K562 (cell line): ENCODE results near the gene GLDC. TPM values are rescaled to one million over a fixed set of nuclear protein-coding genes. Genes with fewer than 3 reads are reported as not detected.

Source experiments
- TAF9B ChIP-seq: fragments of 450-650 bp; IDR thresholded peaks from 2 replicates; pipeline ENCODE4 v1.6.1; 2018; ENCODE audit warnings: mild to moderate bottlenecking; ENCODE audit not compliant: partially characterized antibody
- polyA plus RNA-seq, 8 experiments: library from polyadenylated mRNA; depleted of rRNA in 4 of 8; stranded (reverse) in 5 of 8; unstranded in 3 of 8; fragments of >200 nt; fragmentation: Nextera tagmentation in 2 of 8; fragmentation: Illumina TruSeq in 1 of 8; extraction: Ambion mirVana in 2 of 8; extraction: Trizol in 1 of 8; gene quantifications; 2 replicates each; pipeline versions ENCODE4 v1.2.1 to v1.2.3, GENCODE V29; 2011 to 2014; ENCODE audit warnings: inconsistent platforms in 1 of 8, missing spikeins in 1 of 8
- total RNA-seq, 7 experiments: library from RNA; depleted of rRNA in 6 of 7; stranded (reverse); fragments of >200 nt in 6 of 7; fragmentation: Illumina TruSeq in 2 of 7; extraction: Trizol in 2 of 7; gene quantifications; 2 replicates each; pipeline versions ENCODE4 v1.2.1 to v1.2.3, GENCODE V29; 2011 to 2021; ENCODE audit warnings: low replicate concordance in 1 of 7
- TF ChIP-seq, protein P1 (sequence below): sonication (generic); formaldehyde crosslinking; IDR thresholded peaks from 2 replicates; pipeline ENCODE4 v1.8.0; 2023; ENCODE audit warnings: mild to moderate bottlenecking, missing genetic modification reagents
- TF ChIP-seq, protein P2 (sequence below): fragments of 250-450 bp; sonication (Bioruptor Pico); IDR thresholded peaks from 2 replicates; pipeline ENCODE4 v1.4.0; 2020

The GLDC gene
- total and polyA plus RNA-seq, 9 of the 15 experiments (the other 6 are each of a cell fraction or from before 2014, with no cell fraction given): 0.03 to 0.27 (median 0.08) TPM; not detected in 6

GRCh38 chr9:6549106-6549800, 96.3 kb downstream of the GLDC start (continued):
- TF ChIP-seq, protein P1, sequence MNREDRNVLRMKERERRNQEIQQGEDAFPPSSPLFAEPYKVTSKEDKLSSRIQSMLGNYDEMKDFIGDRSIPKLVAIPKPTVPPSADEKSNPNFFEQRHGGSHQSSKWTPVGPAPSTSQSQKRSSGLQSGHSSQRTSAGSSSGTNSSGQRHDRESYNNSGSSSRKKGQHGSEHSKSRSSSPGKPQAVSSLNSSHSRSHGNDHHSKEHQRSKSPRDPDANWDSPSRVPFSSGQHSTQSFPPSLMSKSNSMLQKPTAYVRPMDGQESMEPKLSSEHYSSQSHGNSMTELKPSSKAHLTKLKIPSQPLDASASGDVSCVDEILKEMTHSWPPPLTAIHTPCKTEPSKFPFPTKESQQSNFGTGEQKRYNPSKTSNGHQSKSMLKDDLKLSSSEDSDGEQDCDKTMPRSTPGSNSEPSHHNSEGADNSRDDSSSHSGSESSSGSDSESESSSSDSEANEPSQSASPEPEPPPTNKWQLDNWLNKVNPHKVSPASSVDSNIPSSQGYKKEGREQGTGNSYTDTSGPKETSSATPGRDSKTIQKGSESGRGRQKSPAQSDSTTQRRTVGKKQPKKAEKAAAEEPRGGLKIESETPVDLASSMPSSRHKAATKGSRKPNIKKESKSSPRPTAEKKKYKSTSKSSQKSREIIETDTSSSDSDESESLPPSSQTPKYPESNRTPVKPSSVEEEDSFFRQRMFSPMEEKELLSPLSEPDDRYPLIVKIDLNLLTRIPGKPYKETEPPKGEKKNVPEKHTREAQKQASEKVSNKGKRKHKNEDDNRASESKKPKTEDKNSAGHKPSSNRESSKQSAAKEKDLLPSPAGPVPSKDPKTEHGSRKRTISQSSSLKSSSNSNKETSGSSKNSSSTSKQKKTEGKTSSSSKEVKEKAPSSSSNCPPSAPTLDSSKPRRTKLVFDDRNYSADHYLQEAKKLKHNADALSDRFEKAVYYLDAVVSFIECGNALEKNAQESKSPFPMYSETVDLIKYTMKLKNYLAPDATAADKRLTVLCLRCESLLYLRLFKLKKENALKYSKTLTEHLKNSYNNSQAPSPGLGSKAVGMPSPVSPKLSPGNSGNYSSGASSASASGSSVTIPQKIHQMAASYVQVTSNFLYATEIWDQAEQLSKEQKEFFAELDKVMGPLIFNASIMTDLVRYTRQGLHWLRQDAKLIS (CRISPR knock-in tag): no peak
- TF ChIP-seq TAF9B: no peak
- TF ChIP-seq, protein P2, sequence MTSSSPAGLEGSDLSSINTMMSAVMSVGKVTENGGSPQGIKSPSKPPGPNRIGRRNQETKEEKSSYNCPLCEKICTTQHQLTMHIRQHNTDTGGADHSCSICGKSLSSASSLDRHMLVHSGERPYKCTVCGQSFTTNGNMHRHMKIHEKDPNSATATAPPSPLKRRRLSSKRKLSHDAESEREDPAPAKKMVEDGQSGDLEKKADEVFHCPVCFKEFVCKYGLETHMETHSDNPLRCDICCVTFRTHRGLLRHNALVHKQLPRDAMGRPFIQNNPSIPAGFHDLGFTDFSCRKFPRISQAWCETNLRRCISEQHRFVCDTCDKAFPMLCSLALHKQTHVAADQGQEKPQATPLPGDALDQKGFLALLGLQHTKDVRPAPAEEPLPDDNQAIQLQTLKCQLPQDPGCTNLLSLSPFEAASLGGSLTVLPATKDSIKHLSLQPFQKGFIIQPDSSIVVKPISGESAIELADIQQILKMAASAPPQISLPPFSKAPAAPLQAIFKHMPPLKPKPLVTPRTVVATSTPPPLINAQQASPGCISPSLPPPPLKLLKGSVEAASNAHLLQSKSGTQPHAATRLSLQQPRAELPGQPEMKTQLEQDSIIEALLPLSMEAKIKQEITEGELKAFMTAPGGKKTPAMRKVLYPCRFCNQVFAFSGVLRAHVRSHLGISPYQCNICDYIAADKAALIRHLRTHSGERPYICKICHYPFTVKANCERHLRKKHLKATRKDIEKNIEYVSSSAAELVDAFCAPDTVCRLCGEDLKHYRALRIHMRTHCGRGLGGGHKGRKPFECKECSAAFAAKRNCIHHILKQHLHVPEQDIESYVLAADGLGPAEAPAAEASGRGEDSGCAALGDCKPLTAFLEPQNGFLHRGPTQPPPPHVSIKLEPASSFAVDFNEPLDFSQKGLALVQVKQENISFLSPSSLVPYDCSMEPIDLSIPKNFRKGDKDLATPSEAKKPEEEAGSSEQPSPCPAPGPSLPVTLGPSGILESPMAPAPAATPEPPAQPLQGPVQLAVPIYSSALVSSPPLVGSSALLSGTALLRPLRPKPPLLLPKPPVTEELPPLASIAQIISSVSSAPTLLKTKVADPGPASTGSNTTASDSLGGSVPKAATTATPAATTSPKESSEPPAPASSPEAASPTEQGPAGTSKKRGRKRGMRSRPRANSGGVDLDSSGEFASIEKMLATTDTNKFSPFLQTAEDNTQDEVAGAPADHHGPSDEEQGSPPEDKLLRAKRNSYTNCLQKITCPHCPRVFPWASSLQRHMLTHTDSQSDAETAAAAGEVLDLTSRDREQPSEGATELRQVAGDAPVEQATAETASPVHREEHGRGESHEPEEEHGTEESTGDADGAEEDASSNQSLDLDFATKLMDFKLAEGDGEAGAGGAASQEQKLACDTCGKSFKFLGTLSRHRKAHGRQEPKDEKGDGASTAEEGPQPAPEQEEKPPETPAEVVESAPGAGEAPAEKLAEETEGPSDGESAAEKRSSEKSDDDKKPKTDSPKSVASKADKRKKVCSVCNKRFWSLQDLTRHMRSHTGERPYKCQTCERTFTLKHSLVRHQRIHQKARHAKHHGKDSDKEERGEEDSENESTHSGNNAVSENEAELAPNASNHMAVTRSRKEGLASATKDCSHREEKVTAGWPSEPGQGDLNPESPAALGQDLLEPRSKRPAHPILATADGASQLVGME (CRISPR knock-in tag): no peak
